ENCODE data around the gene RHAG.

Gene RHAG

DNA sequence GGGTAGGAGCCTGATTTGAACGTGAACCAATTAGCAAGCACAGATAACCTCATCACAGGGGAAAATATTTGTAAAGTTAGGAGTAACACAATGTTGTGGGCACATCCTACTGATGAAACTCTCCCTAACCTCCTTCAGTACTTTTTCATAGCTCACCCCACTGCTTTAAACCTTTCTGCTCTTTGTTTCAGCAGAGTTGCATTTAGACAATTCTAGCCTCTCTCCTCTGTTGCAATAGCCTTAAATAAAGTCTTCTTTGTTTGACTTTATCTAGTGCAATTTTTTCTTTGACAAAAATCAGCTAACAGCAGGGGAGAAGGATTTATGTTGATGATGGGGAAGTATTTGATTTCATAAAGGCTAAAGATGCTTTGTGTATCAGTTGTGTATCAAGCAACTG, 72.1 kb downstream of the RHAG start:
- no peak for DNase-seq (ENCODE audit: low read depth)

DNA sequence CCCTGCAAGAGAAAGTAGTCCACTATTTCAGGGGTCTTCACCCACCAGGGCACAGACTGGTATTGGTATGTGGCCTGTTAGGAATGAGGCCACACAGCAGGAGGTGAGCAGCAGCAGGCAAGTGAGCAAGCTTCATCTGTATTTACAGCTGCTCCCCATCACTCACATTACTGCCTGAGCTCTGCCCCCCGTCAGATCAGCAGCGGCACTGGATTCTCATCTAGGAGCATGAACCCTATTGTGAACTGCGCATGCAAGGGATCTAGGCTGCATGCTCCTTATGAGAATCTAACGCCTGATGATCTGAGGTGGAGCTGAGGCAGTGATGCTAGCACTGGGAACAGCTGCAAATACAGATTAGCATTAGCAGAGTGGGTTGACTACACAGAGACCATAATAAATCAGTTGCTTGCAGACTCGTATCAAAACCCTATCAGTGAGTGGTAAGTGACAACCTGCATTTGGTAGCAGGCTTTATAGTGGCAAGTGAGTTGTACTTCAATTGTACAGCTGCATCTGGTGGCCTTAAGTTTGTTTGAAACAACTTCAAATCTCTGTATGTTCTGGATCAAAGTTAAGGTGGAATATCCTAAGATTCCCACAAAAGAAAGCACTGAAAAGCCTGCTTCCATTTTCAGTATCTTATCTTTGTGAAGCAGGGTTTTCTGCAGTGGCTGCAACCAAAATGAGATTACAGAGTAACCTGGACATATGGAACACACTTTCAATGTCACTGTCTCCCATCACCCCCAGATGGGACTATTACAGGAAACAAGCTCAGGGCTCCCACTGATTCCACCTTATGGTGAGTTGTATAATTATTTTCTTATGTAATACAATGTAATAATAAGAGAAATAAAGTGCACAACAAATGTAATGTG, 73.4 kb downstream of the RHAG start:
- DNase-seq (ENCODE audit: low read depth): no peak

DNA sequence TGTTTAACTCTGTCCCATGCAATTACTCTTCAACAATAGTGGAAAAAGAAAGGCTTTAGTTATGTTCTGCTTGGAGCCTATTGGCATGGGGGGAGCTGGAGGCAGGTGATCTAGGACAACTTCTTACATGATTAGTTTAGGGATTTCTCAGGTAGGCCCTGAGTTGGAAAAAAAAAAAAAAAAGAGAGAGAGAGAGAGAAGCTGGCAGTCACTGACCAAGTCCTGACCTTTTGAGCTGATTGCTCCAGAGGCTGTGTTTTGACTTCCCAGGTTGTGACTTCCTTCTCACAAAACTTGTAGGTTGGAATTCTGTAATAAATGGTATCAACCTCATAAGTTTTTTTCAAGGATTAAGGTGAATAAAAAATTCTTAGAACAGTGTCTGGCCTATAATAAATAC, 78.4 kb downstream of the RHAG start:
- no peak for DNase-seq (ENCODE audit: low read depth)

DNA sequence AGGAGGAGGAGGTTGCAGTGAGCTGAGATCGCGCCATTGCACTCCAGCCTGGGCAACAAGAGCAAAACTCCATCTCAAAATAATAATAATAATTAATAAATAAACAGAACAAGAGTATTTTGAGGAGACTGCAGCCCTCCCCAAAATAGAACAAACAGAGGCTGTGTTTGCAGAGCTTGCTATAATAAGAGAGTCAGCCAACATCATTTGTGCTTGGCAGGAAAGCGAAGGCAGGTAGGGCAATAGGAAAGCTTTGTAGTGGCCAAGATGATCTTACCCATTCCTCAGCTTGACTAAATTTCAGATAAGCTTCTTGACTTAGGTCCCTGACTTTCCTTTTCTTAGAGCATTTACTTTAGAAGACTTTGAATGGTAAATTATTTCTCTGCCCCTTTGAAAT, 79.5 kb downstream of the RHAG start:
- DNase-seq (ENCODE audit: low read depth): no peak

DNA sequence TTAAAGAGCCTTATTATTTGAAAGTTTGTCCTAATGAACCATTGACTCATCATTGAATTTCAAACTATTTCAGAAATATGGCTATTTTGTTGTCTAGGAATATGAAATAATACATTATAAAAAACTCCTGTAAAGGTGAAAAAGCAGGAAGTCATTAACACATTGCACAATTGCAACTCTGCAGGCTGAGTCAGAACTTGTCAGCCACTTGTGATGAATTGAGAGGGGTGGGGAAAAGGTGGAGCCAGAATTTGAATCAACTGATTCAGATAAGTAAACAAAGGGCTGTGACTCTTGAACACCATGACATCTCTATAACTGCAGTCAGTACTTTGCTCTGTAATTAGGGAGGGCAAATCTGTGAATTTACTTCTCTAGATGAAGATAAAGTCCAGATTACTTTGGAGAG, 80.2 kb downstream of the RHAG start:
- no peak for DNase-seq (ENCODE audit: low read depth)

DNA sequence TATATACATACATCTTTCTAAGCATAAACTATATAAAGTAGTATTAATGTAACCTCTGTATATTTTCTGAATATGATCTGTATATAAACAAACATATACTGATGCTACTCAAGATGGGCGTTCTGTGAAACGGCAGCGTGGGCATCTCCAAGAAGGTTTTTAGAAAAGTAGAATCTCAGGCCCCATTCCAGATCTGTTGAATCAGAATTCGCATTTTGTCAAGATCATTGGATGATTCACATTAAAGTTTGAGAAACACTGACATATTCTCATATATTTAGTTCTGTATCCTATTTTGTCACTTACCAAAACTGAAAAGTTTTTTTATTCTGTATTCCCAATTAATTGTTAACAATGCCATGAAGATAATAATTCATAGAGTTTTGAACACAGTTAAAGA, 80.7 kb downstream of the RHAG start:
- DNase-seq (ENCODE audit: low read depth): no peak
